Gastroesophageal sphincter (tissue), 4 donors: ENCODE results near the gene CLDN18. TPM values are rescaled to one million over a fixed set of nuclear protein-coding genes. Genes with fewer than 3 reads are reported as not detected.

Experiments used
- ATAC-seq: fragments of 150-250 bp; one replicate; pipeline ENCODE4 v1.9.1; 2016; ENCODE audit warnings: mild to moderate bottlenecking, moderate library complexity
- H3K27ac ChIP-seq, 4 donors: fragments of 200-600 bp; sonication (generic) in 3 of 4; 1 replicate in 3 of 4; 2 replicates in 1 of 4; pipeline ENCODE4 v1.5.1; 2016 to 2019
- H3K27me3 ChIP-seq: fragments of 200-600 bp; sonication (generic); one replicate; pipeline ENCODE4 v1.5.1; 2019
- H3K36me3 ChIP-seq, 2 donors: fragments of 200-600 bp; sonication (generic); one replicate each; pipeline ENCODE4 v1.5.1; 2019; ENCODE audit warnings: control low read depth in 1 of 2
- H3K4me1 ChIP-seq, 3 donors: fragments of 200-600 bp; sonication (generic); 1 replicate in 2 of 3; 2 replicates in 1 of 3; pipeline ENCODE4 v1.5.1; 2016 to 2019; ENCODE audit warnings: control low read depth in 2 of 3
- H3K4me3 ChIP-seq, 2 donors: fragments of 200-600 bp; sonication (generic); one replicate each; pipeline ENCODE4 v1.5.1; 2019; ENCODE audit warnings: mild to moderate bottlenecking in 1 of 2, moderate library complexity in 1 of 2
- H3K9me3 ChIP-seq, 3 donors: fragments of 200-600 bp; sonication (generic); one replicate each; pipeline ENCODE4 v1.5.1; 2017 to 2019; ENCODE audit warnings: control low read depth in 2 of 3
- CTCF ChIP-seq, 4 experiments: fragments of 200-600 bp in 2 of 4; fragments of 450-650 bp in 2 of 4; sonication (generic) in 1 of 4; IDR thresholded peaks; one replicate each; pipeline ENCODE4 v1.5.1; 2017 to 2019; ENCODE audit warnings: antibody characterized with exemption in 4 of 4, mild to moderate bottlenecking in 2 of 4, moderate library complexity in 2 of 4
- EP300 ChIP-seq: sonication (generic); formaldehyde crosslinking; IDR thresholded peaks from one replicate; pipeline ENCODE4 v1.6.1; 2017; ENCODE audit warnings: antibody characterized with exemption, mild to moderate bottlenecking
- POLR2A ChIP-seq, 2 donors: fragments of 450-650 bp; IDR thresholded peaks; one replicate each; pipeline ENCODE4 v1.6.1; 2017; ENCODE audit warnings: antibody characterized with exemption in 2 of 2, mild to moderate bottlenecking in 2 of 2, moderate library complexity in 1 of 2
- POLR2AphosphoS5 ChIP-seq: sonication (generic); formaldehyde crosslinking; IDR thresholded peaks from one replicate; pipeline ENCODE4 v1.6.1; 2017; ENCODE audit warnings: antibody characterized with exemption
- WGBS, 2 donors: methylation state at CpG; one replicate each; pipeline ENCODE4 v1.1.5; 2018; ENCODE audit warnings: low coverage in 1 of 2; 5-methylcytosine and 5-hydroxymethylcytosine counted together
- total RNA-seq, 4 donors: library from RNA; depleted of rRNA; stranded (reverse); fragments of >200 nt; gene quantifications; one replicate each; pipeline ENCODE4 v1.1.0, GENCODE V29; 2016

CLDN18 gene
- total RNA-seq, 4 donors from 2014 or later, result not detected

GRCh38 chr3:138063416-138063815 is 53.5 kb downstream of the CLDN18 start:
- Histone ChIP-seq H3K27ac (no peak overlapping the region), H3K4me1 (peaks cover 0 to 15% (median 5%) of the 10 kb centered on the region in 3 donors), H3K36me3 (peaks cover 0 to 76% of the 10 kb centered on the region in 2 donors), H3K4me3 (no peak overlapping the region), H3K27me3 (no peaks in the 10 kb centered on the region), H3K9me3 (no peaks in the 10 kb centered on the region)
- ATAC-seq, result no peak
- TF ChIP-seq EP300 (no peak), CTCF (IDR thresholded peaks at IDR 0.05) (no peak), POLR2A (IDR thresholded peaks at IDR 0.05) (no peak), POLR2AphosphoS5 (no peak)
- WGBS, 2 donors, result 47% methylated on average over 3 of the region's 4 CpGs; no CpG with 5 or more reads in 1 of the 2 donors

- WGBS, 2 donors, result 87 to 89% methylated on average over 2 of the region's 2 CpGs
- Histone ChIP-seq H3K27ac (no peak overlapping the region), H3K27me3 (no peaks in the 10 kb centered on the region), H3K9me3 (no peaks in the 10 kb centered on the region), H3K4me3 (no peak overlapping the region), H3K36me3 (peaks cover 0 to 90% of the 10 kb centered on the region in 2 donors), H3K4me1 (no peaks in the 10 kb centered on the region)
- ATAC-seq, result no peak
- no peak for TF ChIP-seq POLR2A (IDR thresholded peaks at IDR 0.05)
Measured at GRCh38 chr3:138065949-138066348, 56.0 kb downstream of the CLDN18 start.

- H3K27me3 ChIP-seq, result no peaks in the 10 kb centered on the region
- TF ChIP-seq EP300 (no peak), POLR2AphosphoS5 (no peak), POLR2A (IDR thresholded peaks at IDR 0.05) (no peak), CTCF (IDR thresholded peaks at IDR 0.05) (no peak)
- WGBS, 2 donors, result 83% methylated on average over 1 to 4 of the region's 8 CpGs
- H3K36me3 ChIP-seq, result peaks cover 0 to 90% of the 10 kb centered on the region in 2 donors
- no peak overlapping the region for H3K4me3 ChIP-seq
- H3K4me1 ChIP-seq, result no peaks in the 10 kb centered on the region
- no peak for ATAC-seq
- no peaks in the 10 kb centered on the region for H3K9me3 ChIP-seq
- no peak overlapping the region for H3K27ac ChIP-seq
Measured at GRCh38 chr3:138066383-138066782, 56.4 kb downstream of the CLDN18 start.

GRCh38 chr3:138066972-138067371 is 57.0 kb downstream of the CLDN18 start:
- no peak for ATAC-seq
- no peak for TF ChIP-seq CTCF (IDR thresholded peaks at IDR 0.05)
- peaks cover 0 to 90% of the 10 kb centered on the region in 2 donors for H3K36me3 ChIP-seq
- H3K27me3 ChIP-seq, result no peaks in the 10 kb centered on the region
- no peak overlapping the region for H3K27ac ChIP-seq
- H3K4me3 ChIP-seq, result no peak overlapping the region
- H3K4me1 ChIP-seq, result no peaks in the 10 kb centered on the region
- 80% methylated on average over 1 of the region's 3 CpGs; no CpG with 5 or more reads in 1 of the 2 donors for WGBS, 2 donors
- no peaks in the 10 kb centered on the region for H3K9me3 ChIP-seq

GRCh38 chr3:138068046-138068445 is 58.1 kb downstream of the CLDN18 start:
- ATAC-seq, result no peak
- H3K36me3 ChIP-seq, result peaks cover 0 to 88% of the 10 kb centered on the region in 2 donors
- TF ChIP-seq POLR2AphosphoS5, result no peak
- no peak for TF ChIP-seq EP300
- no peak for TF ChIP-seq CTCF (IDR thresholded peaks at IDR 0.05)
- no peak for TF ChIP-seq POLR2A (IDR thresholded peaks at IDR 0.05)
- no peaks in the 10 kb centered on the region for H3K27me3 ChIP-seq
- WGBS, 2 donors, result 80% methylated on average over 6 of the region's 8 CpGs; no CpG with 5 or more reads in 1 of the 2 donors
- no peaks in the 10 kb centered on the region for H3K9me3 ChIP-seq
- no peak overlapping the region for H3K4me3 ChIP-seq
- H3K4me1 ChIP-seq, result no peaks in the 10 kb centered on the region
- no peak overlapping the region for H3K27ac ChIP-seq
